Pulmonary artery endothelial cell (primary cell): ENCODE data around the gene ACE. TPM values are rescaled to one million over a fixed set of nuclear protein-coding genes. Genes with fewer than 3 reads are reported as not detected.
"Not testable (repeated sequence)": the region's sequence is repeated elsewhere in the genome, so short reads cannot be mapped to it uniquely, and the experiment has no call there.

Experiments
- DNase-seq: peaks from one replicate; pipeline ENCODE4 v3.0.0-alpha.2; 2011; ENCODE audit warnings: low read depth, low spot score
- total RNA-seq: library from RNA; depleted of rRNA; stranded (reverse); fragments of >200 nt; gene quantifications from 2 replicates; pipeline ENCODE4 v1.2.3, GENCODE V29; 2014

The ACE gene
- total RNA-seq, 1 donor from 2014 or later = 38.3 TPM

DNA sequence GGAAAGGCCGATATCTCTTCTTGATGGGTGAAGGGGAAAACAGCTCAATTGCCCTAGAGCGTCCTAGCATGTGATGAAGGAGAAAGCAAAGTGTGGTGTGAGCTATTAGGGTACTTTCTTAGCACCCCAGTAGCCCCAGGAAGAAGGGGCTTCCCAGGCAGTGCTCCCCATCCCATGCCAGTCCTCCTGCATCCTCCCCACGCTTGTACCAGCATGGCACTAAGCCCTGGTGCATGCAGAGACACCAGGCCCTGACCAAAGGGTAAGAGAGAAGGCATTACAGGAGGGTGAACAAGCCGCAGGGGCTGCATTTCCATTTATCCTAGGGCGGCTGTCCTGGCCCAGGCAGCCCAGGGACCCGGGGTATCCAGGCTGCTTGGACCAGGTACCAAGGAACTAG, 33.8 kb upstream of the ACE start:
- DNase-seq = no peak

GRCh38 chr17:63444457-63444856, 32.4 kb upstream of the ACE start:
- DNase-seq = no peak

DNA sequence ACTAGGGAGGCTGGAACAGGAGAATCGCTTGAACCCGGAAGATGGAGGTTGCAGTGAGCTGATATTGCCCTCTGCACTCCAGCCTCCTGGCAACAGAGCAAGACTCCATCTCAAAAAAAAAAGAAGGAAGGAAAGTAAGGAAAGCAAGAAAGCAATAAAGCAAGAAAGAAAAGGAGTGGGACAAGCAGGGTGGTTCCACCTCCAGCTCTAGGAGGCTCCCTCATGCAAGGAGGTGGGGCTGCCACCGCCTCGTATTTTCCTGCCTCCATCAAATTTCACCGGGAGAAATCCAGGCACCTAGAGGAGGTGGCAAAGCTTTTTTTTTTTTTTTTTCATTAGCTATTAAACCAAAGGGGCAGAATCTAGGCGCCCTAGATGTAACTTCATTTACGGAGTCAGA, 31.8 kb upstream of the ACE start:
- DNase-seq = no peak

DNA sequence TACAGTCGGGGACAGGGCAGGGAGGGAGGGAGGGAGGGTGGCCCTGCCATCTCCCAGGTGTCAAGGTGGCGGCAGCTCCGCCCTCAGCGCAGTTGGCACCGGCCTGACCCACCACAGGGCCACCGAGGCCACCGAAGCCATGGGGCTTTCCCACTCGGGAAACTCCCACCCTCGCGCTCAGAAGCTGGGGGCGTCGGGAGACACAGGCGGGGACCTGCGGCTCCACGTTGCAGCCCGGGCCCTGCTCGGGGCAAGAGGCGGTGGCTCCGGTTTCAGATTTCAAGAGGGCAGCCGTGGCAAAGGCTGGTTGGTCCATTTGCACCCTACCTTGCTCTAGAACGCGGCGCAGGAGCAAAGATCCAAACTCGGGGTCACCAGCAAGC, 31.3 kb upstream of the ACE start:
- no peak for DNase-seq

DNA sequence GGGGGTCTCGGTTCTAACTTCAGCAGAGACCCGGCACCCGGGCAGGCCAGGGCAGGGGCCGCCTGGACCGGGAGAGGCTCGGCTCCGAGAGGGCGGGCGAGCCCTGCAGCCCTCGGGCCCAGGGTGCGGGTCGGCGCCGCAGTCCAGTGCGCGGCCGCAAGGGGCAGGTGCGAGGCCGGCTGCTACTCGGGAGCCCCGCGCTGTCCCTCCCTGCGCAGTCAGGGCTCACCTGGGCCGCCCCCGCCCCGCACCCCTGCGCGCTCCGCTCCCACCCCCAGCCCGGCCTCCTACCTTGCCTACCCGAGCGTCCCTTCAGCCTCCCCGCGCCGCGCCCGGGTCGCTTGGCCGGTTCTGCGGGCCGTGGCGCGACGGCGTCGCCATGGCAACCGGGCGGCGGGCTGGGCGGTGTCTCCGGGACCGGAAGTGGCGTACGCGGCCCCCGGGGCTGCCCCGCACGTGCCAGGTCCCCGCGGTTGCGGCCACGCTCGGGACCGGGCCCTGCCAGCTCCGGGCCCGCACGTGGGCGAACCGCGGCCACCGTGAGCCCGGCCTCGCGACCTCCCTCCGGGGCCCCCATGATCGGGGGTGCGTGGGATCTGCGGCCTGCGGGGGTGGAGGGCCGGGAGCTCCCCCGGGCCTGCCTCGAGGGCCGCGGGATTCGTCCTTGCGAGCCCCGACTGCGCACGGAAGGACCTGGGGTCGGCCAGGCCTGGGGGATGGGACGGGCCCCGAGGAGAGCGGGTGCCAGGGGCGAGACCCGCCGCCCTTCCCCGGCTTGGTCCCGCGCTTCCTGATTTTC, 30.7 kb upstream of the ACE start, which contains the start of gene CYB561:
CYB561 (minus strand) TSS at position 353 of the 799 bp plus-strand sequence. CDS start 8,759 bp downstream, outside the sequence.
- DNase-seq = no peak

DNA sequence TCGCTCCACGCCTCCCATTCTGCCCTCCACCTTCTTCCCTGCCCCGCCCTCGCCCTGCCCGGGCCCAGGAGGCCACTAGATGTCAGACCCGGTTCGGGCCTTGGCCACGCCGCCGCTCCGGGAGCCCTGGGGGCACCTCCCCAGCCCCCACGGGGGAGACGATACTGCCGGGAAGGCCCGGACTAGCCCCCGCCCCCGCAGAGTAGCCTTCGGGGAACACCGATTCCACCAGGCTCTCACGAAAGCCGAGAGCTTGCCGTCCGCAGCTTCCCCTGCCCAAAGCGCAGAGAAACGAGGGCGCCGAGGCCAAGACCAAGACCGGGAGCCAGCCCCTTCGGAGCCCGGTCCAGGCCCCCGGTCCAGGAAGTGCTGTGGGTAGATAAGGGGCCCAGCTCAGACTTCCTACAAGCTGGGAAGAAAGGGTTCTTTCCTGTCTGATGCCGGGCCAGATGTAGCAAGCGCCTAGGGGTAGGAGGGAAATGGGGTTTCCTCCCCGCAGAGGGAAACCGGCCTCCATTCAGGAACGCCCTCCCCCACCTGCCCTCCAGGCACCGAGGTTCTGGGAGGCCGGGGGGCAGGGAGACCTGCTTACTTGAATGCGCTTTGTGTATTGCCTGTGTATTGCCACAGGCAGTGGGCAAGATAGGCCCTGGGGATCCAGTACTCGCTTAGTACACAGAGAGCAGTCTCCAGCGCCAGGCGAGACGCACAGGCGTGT, 29.9 kb upstream of the ACE start:
- peak; percentile 93 for DNase-seq

GRCh38 chr17:63447471-63448009, 29.3 kb upstream of the ACE start:
- no peak for DNase-seq

DNA sequence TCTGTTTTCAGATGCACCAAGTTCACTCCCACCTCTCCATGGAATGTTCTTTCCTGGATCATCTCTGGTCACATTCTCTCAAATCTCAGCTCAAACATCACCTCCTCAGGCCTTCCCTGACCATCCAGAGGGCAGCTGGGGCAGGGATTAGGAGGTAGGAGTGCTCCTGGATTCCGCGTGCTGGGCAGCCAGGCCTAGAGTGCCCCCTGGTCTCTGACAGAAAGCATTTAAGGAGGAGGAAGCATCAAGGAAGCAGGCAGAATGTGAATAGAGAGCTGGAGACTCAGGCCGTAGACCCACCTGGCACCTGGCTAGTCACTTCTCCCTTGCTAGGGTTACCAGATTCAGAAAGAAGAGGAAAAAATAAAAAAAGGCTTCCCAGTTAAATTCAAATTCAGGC, 28.2 kb upstream of the ACE start:
- no peak for DNase-seq

DNA sequence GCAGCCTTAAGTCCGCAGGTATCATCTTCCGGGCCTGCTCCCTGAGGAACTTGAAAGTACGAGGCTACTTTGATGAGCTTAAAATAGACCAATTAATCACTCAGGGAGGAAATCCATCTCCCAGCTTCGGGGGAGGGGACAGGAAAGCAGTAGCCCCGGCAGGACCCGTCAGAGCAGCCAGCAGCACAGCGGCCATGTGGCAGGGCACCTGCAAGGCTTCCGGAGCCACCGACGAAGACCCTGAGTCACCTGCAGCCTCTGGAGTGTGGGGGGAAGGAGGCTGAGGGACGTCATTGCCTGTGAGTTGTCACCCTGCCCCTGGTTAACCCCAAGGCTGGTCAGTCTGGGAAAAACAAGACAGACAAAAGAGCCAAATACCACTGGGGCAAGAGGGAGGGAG, 26.3 kb upstream of the ACE start:
- DNase-seq = peak; percentile 73

- no peak for DNase-seq
Measured at GRCh38 chr17:63451150-63451549, 25.7 kb upstream of the ACE start.

DNA sequence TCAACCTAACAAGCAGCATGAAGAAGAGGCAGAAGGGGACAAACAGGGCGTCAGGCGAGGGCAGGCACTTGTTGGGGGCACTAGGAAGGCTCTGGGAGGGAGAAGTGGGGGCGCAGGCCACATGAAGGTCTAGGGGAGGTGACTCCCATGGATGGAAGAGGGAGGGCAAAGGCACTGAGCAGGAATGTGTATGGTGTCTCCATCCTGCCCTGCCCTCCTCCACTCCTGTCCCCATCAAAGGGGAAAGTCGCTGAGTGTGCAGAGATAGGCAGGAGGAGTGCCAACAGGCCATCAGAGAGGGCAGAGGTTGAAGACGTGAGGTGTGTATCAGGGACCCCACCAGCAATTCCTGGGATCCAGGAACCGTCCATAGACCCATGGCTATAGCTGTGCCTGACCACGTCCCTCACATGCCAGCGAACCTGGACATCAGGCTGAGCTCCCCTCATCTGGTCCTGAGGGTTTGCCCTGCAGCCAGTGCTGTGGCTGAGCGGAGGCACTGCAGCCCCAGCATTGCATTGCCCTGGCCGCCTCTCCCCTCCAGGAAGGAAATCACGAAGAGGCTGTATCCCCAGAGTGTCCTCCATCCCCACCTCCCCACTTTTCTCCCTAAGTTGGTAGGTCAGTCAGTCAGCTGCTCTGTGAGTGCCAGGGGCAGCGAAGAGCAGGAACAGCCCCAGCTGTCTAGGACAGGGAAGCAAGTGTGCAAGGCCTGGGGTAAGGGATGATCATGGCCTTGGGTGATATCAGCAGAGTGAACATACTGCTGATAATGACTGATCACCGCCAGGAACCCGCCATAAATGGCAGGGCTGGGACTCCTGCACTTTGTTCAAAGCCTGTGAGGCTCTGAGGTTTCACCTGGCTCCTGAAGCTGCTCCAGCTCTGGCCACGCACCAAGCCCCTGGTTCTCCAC, 24.6 kb upstream of the ACE start:
- no peak for DNase-seq

DNA sequence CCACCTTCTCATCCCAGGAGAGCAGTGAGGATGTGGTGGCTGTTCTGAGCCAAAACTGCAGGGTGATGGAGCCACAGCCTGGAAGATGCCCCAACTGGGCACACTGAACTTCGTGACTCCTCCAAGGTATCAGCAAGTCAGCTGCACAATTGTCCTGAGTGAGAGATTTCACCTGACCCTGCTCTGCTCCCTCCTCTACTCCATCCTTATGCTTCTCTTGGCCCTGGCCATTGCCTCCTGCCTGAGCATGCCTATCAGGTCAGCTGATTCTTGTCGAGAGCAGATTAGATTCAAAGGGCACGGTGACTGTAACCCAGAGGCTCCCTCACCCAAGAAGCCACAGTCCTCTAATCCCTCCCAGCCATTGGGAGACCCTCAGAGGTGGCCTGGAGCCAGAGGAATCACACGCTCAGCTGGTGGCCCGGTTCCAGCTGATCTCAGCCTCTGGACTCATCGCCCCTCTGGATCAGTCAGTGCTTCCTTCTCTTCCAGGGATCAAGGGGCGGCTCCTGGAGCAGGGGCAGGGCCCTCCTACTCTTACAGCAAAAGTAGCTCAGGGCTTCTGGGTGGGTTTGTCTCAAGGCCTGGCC, 23.8 kb upstream of the ACE start:
- no peak for DNase-seq

GRCh38 chr17:63454357-63454756, 22.5 kb upstream of the ACE start:
- DNase-seq = not testable (repeated sequence)

DNA sequence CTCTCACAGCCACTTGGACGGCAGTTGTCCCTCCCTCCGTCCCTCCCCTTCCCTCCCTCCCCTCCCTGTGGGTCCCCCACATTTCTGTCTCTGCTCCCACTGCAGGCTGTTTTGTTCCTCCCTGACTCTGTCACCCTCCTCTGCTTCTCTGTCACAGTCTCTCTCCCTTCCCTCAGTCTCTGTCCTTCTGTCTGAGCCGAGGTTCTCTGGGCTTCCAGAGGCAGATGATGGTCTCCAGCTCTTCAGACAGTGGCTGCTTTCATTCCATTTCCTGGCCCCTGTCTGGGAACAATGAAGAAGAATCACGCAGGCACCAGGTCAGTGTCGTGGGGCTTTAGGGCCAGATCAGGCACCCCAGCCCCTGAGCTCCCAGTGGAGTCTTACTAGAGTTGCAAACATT, 21.9 kb upstream of the ACE start:
- DNase-seq = no peak

DNA sequence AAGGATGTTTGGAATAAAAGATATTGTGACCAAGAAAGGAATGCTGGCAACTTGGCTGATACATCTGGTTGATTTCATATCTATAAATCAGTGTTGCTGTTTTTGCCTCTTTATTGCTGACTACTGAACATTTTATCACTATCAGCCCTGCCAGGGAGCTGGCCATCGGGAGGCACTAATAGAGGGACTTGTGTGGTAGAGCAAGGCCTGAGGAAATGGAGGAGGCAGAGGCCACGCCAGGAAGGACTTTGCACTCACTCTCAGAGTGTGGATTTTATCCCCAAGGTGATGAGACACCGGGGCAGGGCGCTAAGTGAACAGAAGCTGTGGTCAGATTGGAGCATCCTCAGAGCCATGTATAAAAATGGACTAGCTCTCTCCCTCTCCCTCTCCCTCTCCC, 21.4 kb upstream of the ACE start:
- no peak for DNase-seq

DNA sequence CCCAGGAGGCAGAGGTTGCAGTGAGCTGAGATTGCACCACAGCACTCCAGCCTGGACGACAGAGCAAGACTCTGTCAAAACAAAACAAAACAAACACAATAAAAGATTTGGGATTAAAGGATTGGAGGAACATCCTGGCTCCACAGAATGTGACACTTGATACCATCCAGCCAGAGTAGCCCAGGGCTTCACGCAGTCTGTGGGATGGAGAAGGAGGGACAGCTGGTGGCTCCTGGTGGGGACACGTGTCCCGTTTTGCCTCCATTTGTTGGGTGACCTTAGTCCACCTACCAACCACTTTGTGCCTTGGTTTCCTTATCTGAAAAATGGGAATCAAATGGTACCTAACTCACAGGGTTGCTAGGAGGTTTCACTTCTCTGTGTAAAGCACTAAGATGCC, 18.4 kb upstream of the ACE start:
- DNase-seq = no peak

GRCh38 chr17:63460018-63460417, 16.8 kb upstream of the ACE start:
- DNase-seq = no peak

DNA sequence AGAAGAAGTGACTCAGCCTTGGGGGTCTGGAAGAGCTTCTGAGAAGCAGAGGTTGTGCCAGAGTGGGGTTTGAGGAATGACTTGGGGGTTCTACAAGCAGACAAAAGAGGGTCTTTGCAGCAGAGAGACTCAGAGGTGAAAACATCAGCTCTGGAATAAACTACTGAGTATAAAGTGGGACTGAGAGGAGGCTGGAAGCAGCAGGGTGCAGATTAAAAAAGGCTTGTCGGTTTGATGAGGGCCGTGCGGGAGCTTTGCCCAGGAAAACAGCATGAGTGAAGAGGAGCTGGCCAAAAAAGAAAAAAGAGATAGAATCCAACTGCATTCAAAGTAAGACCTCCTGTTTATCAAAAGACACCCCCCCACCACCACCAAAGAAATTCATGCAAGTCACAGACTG, 13.1 kb upstream of the ACE start:
- no peak for DNase-seq

GRCh38 chr17:63464691-63465236, 12.1 kb upstream of the ACE start:
- no peak for DNase-seq

DNA sequence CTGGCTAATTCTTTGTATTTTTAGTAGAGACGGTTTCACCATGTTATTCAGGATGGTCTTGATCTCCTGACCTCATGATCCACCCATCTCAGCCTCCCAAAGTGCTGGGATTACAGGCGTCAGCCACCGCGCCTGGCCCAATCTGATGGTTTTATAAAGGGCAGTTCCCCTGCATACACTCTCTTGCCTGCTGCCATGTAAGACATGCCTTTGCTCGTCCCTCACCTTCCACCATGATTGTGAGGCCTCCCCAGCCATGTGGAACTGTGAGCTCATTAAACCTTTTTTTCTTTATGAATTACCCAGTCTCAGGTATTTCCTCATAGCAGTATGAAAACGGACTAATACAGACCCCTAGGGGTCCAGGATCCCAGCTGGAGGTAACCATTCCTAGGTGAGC, 8.8 kb upstream of the ACE start:
- DNase-seq = not testable (repeated sequence)

DNA sequence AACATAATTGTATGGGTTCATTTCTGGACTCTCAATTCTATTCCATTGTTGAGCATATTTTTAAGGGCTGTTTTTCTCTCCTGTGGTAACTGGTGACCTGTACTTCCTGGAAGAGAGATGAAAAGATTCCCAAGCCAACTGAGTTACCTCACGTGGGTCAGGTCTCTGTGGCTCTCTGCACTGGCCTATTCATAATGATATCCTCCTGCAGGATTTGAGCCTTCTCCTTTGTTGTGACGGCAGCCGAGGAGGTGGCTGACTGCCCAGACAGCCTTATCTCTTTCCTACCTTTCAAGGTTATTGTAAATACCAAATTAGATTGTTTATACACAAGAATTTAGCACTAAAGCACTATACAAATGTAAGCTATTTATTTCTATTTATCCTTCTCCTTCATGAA, 2.7 kb upstream of the ACE start:
- DNase-seq = peak; percentile 80
